HG03432 (cell line): ENCODE measurements around the gene LGALS3BP.
"Not testable (repeated sequence)": the region's sequence is repeated elsewhere in the genome, so short reads cannot be mapped to it uniquely, and the experiment has no call there.

Source experiments
- ATAC-seq: cut with Tn5 transposase; IDR thresholded peaks from one replicate; pipeline ENCODE4 v1.9.1; 2021; ENCODE audit warnings: mild to moderate bottlenecking, moderate library complexity; ENCODE audit not compliant: unreplicated experiment

The LGALS3BP gene

GRCh38 chr17:78979780-78980623 is at the start of gene LGALS3BP:
Gene LGALS3BP, minus strand, starts transcription at chr17:78979923. Its CDS starts 2,732 bp downstream, at chr17:78977191.
- ATAC-seq, result no peak

DNA sequence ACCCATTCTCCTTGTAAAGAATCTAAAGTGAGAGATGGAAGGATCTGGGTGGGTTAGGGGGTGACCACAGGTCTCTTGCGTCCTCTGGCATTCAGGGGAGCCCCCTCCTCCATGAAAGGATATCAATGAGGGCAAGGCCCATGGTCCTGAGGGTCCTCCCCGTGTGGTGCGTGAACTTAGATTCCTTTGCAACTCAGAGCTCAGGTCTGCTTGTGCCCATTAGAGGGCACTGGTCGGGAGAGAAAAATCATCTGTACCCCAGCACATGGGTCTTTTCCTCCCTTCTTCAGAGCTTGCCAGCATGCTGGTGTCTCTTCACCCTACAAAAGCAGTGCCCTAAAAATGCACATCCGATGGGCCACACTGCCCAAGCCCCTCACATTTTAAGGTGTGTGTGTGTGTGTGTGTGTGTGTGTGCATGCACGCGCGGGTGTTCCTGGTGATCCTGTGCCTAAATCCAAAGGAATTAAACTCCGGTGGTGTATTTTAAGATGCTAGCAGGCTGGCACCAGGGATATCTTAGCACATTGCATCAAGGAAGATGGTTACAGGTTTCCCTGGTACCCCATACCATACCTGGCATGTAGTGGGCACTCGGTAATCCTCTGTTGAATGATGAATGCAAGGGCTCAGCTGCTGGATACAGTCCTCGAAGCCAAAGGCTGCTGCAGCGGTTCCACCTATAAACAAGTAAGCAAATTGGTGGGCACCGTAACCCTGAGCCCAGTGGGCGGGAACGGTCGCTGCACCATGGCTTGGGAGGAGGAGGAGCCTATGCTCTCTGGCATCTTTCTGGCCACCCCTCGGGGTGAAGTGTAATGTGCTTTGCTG is 49.0 kb upstream of the LGALS3BP start:
- ATAC-seq, result no peak

GRCh38 chr17:79027925-79028491 is 48.3 kb upstream of the LGALS3BP start:
- ATAC-seq, result no peak

DNA sequence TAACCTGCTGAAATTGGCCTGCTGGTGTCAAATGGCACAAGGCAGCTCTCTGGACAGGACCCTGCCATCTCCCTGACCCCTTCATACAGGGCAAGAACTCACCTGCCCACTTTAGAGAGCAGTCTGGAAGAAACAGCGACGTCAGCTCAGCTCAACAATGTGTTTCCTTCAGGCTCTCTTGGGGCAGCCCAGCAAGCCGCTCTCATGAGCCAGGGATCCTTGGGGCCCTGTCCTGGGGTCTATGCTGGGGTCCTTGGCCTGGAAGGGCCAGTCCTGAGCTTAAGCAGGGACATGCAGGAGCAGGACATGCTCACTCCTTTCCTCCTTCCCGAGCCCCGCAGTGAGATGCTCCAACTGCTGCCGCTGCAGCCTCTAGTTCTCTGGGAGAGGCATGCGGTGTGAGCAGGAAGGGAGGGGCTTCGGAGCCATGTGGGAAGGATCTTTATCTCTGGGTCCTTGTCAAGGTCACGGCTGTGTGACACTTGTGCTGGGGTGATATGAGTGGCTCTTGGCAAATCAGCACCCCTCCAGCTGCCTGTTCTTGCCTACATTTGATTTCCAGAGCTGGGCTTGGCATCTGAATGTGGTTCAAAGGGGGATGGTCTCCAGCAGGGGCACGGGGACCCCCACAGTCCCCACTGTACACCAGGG is 47.7 kb upstream of the LGALS3BP start:
- ATAC-seq, result no peak

DNA sequence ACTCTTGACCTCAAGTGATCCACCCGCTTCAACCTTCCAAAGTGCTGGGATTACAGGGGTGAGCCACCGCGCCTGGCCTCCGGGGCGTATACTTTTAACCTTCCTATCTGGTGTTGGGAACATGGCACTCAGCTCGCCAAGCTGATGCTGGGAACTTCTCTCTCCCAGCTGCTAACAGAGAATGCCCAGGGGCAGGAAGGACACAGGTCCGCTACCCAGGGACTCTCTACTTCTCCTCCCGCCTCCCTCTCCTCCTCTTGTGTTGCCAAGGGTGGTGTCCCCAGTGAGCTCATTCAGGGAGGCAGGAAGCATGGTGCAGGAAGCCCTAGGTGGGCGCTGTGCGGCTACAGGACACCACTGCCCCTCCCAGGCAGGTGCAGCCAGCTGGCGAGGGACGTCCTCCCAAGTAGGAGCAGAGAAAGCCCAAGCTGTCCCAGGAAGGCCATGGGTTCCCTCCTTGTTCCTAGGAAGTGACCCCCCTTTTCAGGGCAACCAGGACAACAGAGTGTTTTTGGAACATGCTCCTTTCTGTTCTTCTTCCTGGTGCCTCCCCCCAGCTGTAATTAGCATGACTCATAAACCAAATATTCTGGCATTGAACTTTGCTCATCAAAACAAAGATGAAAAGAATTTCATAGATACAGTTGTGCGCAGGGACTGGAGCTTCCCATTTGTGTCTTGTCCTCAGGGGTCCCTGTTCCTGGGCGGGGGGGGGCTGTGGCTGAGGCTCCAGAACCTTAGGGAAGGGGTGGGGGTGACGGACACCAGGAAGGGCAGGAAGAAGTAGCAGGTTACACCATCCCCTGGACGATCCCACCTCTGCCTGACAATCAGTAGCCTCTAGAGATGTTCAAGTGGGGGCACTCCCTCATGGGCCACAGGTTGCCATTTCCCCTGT is 46.9 kb upstream of the LGALS3BP start:
- no peak for ATAC-seq

GRCh38 chr17:79024901-79025737 is 45.4 kb upstream of the LGALS3BP start:
- no peak for ATAC-seq

GRCh38 chr17:79023886-79024771 is 44.4 kb upstream of the LGALS3BP start, which contains the start of gene C1QTNF1:
Gene C1QTNF1, plus strand, starts transcription at chr17:79024169. Its CDS starts 19,800 bp downstream, at chr17:79043969.
- ATAC-seq, result no peak

GRCh38 chr17:79023180-79023705 is 43.5 kb upstream of the LGALS3BP start:
- no peak for ATAC-seq

GRCh38 chr17:79022507-79022991 is 42.8 kb upstream of the LGALS3BP start:
- ATAC-seq, result no peak

GRCh38 chr17:79021929-79022328 is 42.2 kb upstream of the LGALS3BP start:
- ATAC-seq, result not testable (repeated sequence)

DNA sequence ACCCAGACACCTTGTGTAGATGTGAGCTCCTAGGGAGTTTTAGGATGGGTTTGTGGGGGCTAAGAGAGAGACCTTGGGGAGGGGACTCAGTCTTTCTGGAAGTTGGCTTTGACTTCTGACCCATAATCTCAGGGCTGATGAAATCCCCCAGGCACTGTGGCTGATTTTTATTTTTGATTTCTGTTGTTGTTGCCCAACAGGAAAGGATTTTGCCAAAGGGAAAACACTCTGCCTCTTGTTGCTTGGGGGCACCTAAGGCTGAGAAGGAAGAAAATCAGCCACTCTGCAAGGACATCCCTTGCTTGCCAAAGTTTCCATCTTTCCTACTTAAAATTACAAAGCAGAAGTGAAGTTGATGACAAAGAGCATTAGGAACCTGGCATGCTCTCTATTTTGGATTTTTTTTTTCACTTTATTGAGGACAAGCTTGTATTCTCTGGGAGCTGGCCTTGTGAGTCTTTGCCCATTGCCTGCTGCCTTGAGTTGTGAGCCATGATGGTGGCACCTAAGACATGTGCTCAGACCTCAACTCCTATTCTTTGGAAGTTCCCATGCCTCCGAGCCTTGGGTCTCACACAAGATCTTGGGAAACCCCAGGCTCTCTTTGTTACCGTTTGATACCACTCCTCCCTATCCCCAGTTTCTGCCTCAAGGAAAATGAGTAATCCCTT is 41.0 kb upstream of the LGALS3BP start:
- ATAC-seq, result no peak

DNA sequence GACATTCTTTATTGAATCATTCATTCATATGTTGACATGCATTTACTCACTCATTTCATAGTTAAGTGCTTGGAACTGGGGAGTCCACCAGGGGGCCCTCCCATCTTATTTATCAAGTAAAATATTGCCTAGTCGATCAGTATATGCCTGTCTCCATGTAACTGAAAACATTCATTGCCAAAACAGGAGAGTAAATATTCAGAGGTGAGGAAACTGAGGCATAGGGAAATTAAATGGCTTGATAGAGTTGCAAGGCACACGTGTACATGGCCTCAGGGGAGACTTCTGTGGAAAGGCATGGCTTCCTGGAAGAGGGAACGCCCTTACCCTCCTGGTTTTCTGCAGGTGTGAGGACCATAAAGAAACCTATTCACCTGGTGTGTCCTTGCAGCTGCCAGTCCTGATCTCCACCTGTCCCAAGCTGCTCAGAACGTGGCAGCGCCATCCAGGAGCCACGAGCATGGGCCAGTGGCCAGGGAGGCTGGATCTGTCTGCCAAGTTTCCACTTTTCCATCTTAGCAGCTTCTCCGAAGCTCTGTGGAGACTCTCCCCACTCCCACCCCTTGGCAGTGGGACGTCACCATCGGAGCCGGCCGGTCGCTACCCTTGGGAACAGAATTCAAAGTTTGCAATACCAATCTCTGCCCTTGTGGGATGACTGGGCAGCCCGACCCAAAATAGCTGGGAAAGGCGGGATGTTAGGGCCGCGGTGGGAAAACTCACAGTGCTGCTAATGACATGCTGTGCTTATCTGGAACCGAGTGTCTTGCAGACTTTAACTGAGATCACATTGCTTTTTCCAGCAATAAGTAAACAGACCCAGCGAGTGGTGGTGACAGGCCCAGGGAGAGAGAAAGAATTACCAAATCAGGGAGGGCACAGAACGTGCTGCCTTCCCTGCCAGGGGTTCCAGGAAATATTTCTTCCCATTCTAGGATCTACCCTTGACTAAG is 40.2 kb upstream of the LGALS3BP start:
- ATAC-seq, result no peak

- no peak for ATAC-seq
Measured at GRCh38 chr17:79019261-79019631, 39.5 kb upstream of the LGALS3BP start.

DNA sequence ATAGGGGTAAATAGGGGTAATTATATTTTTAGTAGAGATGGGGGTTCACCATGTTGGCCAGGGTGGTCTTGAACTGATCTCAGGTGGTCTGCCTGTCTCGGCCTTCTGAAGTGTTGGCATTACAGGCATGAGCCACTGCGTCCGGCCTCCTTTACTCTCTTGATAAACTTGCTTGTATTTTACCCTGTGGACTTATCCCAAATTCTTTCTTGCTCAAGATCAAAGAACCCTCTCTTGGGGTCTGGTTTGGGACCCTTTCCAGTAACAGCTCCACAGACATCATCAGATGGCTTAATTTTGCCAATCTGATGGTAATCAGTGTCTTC is 38.6 kb upstream of the LGALS3BP start:
- no peak for ATAC-seq

DNA sequence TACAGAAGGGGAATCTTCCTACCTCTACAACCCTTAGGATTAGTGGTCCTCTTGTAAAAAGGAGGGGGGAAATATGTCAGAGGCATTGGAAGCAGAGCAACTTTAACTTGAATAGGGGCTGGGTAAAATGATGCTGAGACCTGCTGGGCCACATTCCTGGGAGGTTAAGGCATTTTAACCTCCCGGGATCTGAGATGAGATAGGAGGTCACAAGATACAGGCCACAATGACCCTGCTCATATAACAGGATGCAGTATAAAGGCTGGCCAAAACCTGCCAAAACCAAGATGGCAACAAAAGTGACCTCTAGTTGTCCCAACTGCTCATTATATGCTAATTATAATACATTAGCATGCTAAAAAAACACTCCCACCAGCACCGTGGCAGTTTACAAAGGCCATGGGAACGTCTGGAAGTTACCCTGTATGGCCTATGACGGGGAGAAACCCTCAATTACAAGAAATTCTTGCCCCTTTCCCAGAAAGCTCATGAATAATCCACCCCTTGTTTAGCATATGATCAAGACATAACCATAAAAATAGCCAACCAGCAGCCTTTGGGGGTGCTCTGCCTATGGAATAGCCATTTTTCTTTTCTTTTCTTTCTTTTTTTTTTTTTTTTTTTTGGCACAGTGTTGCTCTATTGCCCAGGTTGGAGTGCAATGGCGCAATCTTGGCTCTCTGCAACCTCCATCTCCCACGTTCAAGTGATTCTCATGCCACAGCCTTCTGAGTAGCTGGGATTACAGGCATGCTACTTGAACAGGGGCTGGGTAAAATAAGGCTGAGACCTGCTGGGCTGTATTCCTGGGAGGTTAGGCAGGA is 38.0 kb upstream of the LGALS3BP start:
- ATAC-seq, result no peak
